GM18526 (cell line): ENCODE results near the gene USB1.

Source experiments
- POLR2A ChIP-seq: IDR thresholded peaks from 3 replicates; pipeline ENCODE4 v1.6.1; 2011; ENCODE audit not compliant: insufficient read length; ENCODE audit errors: extremely low read depth

Gene USB1

DNA sequence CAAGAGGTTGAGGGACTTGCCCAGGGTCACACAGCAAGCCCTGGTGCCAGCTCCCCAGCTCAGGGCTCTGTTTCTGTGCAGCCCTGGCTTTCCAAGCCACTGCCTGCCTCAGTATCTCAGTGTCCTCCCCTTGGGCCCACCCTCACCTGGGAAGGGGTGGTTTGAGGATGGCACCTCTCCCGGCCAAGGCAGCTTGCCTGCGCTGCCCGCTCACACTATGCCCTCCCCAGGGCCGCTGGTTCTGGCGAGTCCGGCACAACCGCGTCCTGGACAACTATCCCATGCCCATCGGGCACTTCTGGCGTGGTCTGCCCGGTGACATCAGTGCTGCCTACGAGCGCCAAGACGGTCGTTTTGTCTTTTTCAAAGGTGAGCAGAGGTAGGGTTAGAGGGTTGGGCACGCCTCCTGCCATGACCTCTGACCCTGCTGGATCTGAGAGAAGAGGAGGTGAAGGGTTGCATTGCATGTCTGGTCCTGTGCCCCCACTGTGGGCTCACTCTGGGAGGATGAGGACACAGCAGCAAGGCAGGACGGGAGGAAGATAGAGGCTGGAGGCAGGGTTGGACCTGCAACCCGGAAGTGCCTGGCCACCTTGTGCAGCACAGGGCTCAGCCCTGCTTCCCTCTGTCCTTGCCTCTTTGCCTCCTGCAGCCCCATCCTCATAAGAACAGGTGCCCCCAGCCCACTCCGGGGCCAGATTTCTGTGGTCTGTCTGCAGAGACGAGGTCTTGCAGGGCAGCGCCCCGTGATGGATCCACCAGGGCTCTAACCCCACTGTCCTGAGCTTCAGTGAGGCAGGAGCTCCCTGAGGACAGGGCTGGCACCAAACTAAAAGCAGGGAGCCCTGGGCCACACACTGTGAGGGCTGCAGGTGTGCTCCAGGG, 41.0 kb downstream of the USB1 start:
- no peak for TF ChIP-seq POLR2A

DNA sequence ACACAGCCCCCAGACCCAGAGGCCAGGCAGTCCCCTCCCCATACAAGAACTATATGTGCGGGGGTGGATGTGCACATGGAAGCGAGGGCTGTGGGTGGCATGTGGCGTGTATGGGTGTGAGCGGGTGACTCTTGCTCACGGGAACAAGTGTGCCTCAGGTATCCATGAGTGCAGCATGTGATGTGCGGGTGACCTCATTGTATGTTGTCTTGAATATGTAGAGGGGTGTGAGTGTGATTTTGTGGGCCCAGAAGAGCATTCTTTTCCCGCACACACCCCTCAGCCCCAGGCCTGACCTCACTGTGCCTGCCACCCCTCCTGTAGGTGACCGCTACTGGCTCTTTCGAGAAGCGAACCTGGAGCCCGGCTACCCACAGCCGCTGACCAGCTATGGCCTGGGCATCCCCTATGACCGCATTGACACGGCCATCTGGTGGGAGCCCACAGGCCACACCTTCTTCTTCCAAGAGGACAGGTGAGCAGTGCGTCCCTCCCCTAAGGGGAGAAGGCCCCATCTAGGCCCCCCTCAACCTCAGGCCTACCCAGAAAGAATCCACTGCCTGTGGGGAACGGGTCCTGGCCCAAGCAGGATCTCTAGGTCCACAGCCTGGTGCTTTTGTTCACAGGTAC, 41.8 kb downstream of the USB1 start:
- TF ChIP-seq POLR2A: no peak

- no peak for TF ChIP-seq POLR2A
Observed at GRCh38 chr16:58043571-58044155, 42.5 kb downstream of the USB1 start.

DNA sequence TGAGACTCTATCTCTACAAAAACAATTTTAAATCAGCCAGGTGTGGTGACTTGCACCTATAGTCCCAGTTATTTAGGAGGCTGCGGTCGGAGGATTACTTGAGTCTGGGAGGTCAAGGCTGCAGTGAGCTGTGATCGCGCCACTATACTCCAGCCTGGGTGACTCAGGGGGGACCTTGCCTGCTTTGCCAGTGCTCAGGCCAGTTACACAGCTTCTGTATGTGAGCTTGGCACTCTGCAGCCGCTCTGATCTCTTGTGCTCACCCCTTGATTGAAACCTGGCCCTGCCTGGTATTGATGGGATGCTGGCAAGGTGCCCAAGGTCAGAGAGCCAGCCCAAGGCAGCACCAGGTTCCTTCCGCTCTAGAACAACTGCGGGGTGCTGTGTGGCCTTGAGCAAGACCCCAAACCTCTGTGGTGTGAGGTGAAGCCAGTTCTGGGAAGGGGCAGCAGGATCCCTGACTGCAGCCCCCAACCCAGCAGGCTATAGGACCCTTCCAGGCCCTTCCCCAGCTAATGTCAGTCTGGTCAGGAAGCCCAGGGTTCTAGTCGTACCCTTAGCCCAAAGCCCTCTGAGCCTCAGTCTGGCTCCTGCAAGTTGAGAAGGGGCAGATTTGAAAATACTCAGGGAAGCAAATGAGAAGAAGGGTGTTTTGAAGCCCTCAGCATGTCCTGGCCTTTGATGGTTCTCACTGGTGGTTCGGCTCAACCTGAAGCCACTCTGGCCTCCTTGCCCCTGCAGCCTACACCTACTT, 43.2 kb downstream of the USB1 start:
- no peak for TF ChIP-seq POLR2A

GRCh38 chr16:58045096-58045495, 43.9 kb downstream of the USB1 start:
- TF ChIP-seq POLR2A: no peak

DNA sequence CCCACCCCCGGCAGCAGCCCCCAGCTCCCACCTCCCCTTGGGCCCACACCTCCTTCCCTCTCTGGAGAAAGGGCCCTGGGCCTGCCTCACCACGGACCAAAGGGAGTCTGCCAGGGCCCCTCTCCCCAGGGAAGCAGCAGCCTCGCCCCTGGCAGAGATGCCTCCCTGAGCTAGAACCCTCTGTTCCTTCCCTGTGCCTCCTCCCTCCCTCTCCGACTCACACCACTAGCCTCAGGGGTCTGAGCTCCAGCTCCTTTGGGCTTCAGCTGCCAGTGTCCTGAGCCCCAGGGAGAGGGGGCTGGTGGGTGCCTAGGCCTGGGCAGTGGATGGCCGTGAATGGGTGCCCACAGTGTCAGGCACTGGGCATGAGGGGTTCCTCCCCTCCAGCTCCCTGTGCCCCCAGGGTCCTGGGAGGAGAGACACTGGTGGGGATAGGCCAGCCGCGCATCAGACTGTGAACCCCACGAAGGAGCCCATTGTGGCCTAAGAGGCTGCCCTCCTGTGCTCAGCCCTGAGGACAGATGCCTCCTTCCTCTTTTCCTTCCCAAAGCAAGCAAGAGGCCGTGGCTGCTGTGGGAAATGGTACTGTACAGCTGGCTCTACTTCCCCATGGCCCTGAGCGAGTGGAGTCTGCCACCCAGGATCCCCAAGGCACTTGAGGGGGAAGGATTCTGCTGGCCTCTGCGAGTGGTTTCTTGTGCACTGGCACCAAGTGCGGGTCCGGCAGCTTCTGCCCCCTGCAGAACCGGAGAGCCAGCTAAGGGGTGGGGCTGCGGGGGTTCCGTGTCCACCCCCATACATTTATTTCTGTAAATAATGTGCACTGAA, 45.1 kb downstream of the USB1 start:
- TF ChIP-seq POLR2A: no peak

- no peak for TF ChIP-seq POLR2A
Observed at GRCh38 chr16:58046936-58047335, 45.7 kb downstream of the USB1 start.

DNA sequence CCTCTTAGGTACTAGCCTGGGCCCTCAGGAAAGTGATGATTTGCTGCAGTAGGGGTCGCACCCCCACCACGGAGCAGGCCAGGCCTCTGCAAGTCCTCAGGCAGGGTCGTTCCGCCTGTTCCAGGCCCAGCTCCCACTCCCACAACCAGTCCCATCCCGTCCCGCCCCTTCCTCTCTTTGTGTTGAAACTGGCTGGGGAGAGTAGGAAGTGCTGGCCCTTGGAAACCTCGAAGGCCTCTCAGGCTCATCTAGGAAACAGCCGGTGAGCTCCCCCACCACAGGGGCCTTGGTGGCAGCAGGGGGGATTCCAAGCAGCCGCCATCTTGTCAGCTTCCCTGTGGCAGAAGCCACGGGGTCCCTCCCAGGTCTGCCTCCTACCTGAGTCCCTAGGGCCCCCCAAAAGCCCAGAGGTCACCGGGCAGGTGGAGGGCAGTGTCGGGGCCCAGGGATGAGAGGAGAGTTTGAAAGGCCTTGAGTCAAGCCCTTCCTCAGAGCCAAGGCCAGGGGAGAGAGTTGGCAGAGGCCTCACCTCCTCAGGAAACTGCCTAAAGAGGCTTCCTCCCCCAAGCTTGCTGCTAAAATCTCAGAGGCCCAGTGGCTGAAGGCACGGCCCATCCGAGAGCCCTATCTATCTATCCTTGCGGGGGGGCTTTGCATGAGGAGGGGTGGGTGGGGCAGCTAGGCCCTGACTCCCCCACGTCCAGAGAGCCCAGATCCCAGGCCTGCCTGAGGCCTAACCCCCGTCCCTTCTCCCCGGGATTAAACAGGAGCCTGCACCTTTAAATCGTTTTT, 46.5 kb downstream of the USB1 start:
- TF ChIP-seq POLR2A: no peak

DNA sequence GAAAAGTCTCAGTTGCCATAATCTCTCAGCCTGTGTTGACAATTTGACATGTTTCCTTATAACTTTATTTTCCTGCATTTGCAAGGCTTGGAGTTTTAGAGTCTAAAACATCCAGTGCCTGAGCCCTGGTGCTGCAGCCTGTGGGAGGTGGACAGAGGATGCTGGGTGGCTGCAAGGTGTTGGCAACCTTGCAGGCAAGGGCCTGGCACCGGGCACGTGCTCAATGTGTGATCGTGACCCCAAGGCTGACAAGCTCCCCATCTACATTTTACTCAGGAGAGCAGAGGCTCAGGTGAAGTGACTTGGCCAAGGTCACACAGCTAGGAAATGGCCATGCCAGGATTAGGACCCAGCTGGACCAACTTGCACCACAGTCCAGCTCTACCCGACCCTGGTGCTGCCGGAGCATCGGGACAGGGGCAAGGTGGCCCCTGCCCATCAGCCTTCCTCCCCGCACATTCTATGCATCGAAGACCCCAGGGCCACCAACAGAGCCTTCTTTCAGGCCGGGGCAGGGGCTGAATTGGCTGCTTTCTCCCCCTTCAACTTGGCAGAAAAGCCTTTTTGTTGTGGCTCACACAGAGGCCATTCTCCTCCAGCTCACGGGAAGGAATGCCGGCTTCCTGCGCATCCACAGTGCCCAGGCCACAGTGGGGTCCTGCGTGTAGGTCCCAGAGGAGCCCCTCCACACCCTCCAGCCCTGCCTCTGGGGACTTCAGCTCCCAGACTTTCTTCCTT, 47.5 kb downstream of the USB1 start:
- TF ChIP-seq POLR2A: no peak

- TF ChIP-seq POLR2A: no peak
Observed at GRCh38 chr16:58049232-58050185, 48.3 kb downstream of the USB1 start.

- TF ChIP-seq POLR2A: no peak
Observed at GRCh38 chr16:58051296-58051695, 50.1 kb downstream of the USB1 start.

- TF ChIP-seq POLR2A: no peak
Observed at GRCh38 chr16:58051821-58052603, 50.8 kb downstream of the USB1 start.

GRCh38 chr16:58053682-58054005, 52.4 kb downstream of the USB1 start:
- no peak for TF ChIP-seq POLR2A
